T-helper 2 cell treated with Interferon-gamma antibody and Interleukin-4, amounts not matched to agents 5 μg/mL and 100 μg/mL, for 36 hours (primary cell): ENCODE results near the gene COL24A1.

Experiments used
- DNase-seq: peaks from one replicate; pipeline ENCODE4 v3.0.0; 2021; ENCODE audit warnings: low spot score
- H3K27ac Mint-ChIP-seq: one replicate; pipeline ENCODE4 v1.8.0; 2021; ENCODE audit warnings: mild to moderate bottlenecking, mixed read lengths
- H3K27me3 Mint-ChIP-seq: one replicate; pipeline ENCODE4 v1.8.0; 2021; ENCODE audit warnings: low read depth, mixed read lengths
- H3K36me3 Mint-ChIP-seq: one replicate; pipeline ENCODE4 v1.8.0; 2021; ENCODE audit warnings: low read depth, mixed read lengths
- H3K4me1 Mint-ChIP-seq: one replicate; pipeline ENCODE4 v1.8.0; 2021; ENCODE audit warnings: low read depth, mixed read lengths
- H3K4me3 Mint-ChIP-seq: one replicate; pipeline ENCODE4 v1.8.0; 2022; ENCODE audit warnings: mild to moderate bottlenecking, moderate library complexity, mixed read lengths
- H3K9me3 Mint-ChIP-seq: one replicate; pipeline ENCODE4 v1.8.0; 2021; ENCODE audit warnings: mixed read lengths

COL24A1 gene

DNA sequence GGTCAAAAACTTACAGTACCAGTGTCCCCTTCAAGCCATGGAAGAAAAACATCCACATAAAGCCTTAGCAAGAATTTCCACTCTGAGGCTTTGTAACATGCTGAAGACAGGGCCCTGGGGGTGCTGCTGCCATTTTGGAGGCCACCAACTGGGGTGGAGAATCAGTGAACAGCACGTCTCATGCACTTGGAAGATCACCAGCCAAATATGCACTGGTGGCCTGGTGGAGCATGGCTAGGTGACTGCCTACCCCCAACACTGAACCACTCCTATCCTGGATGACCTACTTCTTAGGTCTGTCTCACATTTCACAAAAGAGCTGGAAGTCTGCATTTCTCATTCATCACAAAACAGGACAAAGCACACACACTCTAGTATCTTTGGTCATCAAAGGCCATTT lies 126.4 kb downstream of the COL24A1 start:
- H3K27me3 Mint-ChIP-seq = no peaks in the 10 kb centered on the region
- H3K9me3 Mint-ChIP-seq = no peaks in the 10 kb centered on the region
- H3K4me3 Mint-ChIP-seq = no peak overlapping the region
- DNase-seq = no peak
- no peaks in the 10 kb centered on the region for H3K36me3 Mint-ChIP-seq
- H3K4me1 Mint-ChIP-seq = no peaks in the 10 kb centered on the region
- no peak overlapping the region for H3K27ac Mint-ChIP-seq

DNA sequence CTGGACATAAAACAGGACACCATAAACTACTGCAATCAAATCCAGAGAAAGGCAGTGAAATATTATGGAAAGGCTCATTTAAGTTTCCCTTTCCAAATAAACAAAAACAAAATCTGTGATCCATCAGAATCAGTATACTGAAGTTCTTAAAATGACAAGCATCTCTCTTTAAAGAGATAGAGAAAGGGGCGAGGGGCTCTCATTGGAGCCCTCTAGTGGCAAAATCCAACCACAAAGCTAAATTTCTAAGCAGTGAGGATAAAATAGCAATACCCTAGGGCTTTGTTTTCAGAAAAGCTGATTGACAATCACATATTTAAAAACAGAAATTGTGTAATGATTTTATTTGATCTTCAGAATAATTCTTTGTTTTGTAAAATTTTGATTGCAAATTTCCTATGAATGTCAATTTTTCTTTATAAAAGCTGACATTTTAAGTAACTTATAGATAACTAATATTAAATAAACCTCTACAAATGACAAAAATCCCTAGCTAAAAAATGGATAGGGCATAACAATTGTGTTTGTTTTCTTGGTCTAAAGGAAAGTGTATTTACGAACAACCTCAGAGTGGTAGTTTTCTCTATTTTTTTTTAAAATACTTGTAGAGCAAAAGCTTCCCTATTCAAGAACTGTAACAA lies 138.2 kb downstream of the COL24A1 start:
- no peaks in the 10 kb centered on the region for H3K9me3 Mint-ChIP-seq
- no peak overlapping the region for H3K27ac Mint-ChIP-seq
- H3K36me3 Mint-ChIP-seq = no peaks in the 10 kb centered on the region
- no peak overlapping the region for H3K4me3 Mint-ChIP-seq
- DNase-seq = no peak
- H3K27me3 Mint-ChIP-seq = no peaks in the 10 kb centered on the region
- H3K4me1 Mint-ChIP-seq = no peaks in the 10 kb centered on the region

DNA sequence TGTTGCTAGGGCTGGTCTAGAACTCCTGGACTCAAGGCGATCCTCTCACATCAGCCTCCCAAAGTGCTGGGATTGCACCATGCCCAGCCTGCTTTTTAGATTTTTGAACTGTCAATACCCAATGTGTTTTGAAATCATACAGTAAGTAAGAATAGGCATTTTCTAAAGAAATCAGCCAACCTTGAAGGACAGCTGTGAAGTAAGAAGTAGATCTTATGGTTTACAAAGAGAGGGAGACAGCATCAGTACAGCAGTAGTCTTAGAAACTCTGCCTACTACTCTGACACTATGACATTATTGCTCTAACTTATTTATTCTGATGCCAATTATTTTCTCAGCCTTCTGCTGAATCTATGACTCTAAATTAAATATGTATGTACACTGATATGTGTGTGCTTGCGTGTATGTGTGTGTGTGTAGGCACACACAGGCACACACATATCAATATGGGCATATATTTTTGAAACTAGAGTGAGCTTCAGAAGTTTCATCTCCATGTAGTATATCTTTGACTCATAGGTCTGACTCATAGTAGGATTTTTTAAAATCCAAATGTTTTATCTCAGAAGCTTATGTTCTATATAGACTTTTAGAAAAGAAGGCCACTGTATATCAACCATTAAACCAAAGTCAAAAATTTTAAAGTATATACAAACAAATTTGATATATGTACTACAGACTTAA lies 140.4 kb downstream of the COL24A1 start:
- no peaks in the 10 kb centered on the region for H3K27me3 Mint-ChIP-seq
- H3K4me3 Mint-ChIP-seq = no peak overlapping the region
- H3K36me3 Mint-ChIP-seq = no peaks in the 10 kb centered on the region
- DNase-seq = no peak
- no peak overlapping the region for H3K27ac Mint-ChIP-seq
- H3K9me3 Mint-ChIP-seq = no peaks in the 10 kb centered on the region
- H3K4me1 Mint-ChIP-seq = no peaks in the 10 kb centered on the region

DNA sequence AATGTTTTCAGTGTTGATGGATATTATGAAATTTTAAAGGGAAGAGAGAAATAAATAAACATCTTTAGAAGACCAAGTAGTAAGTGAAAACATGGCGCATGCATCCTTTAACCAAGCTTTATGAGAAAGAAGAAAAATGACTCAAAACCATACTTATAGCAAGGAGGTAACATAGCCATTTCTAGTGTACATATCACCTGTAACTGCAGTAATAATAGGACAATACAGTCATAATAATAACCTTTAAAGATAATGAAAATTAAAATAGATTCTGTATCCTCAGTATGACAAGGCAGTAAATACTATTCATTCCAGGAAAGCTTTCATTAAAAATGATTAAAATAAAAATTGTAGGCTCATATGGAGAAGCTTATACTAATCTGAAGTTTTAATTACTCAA lies 141.2 kb downstream of the COL24A1 start:
- H3K4me3 Mint-ChIP-seq = no peak overlapping the region
- no peak overlapping the region for H3K27ac Mint-ChIP-seq
- H3K27me3 Mint-ChIP-seq = no peaks in the 10 kb centered on the region
- no peak for DNase-seq
- H3K36me3 Mint-ChIP-seq = no peaks in the 10 kb centered on the region
- no peaks in the 10 kb centered on the region for H3K9me3 Mint-ChIP-seq
- no peaks in the 10 kb centered on the region for H3K4me1 Mint-ChIP-seq

DNA sequence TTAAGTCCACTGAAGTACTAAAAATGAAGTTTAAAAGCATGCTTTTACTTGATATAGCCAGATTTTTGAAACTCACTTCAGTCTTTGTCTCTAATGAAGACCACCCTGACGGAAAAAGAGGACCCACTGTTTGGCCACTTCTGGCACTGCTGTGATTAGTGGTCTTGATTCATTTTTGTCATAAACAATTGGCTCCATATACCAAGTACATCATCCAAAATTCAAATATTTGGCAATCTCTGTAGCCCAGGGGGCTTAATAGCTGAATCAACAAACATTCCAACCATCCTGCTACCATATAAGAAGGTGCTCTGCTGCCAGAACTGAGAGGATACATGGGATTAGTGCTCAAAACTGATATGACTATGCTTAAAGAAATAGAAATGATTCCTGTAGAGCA lies 156.0 kb downstream of the COL24A1 start:
- Mint-ChIP-seq H3K4me3 (no peak overlapping the region), H3K27me3 (no peaks in the 10 kb centered on the region), H3K27ac (no peak overlapping the region), H3K9me3 (no peaks in the 10 kb centered on the region), H3K36me3 (no peaks in the 10 kb centered on the region), H3K4me1 (no peaks in the 10 kb centered on the region)
- DNase-seq = no peak

DNA sequence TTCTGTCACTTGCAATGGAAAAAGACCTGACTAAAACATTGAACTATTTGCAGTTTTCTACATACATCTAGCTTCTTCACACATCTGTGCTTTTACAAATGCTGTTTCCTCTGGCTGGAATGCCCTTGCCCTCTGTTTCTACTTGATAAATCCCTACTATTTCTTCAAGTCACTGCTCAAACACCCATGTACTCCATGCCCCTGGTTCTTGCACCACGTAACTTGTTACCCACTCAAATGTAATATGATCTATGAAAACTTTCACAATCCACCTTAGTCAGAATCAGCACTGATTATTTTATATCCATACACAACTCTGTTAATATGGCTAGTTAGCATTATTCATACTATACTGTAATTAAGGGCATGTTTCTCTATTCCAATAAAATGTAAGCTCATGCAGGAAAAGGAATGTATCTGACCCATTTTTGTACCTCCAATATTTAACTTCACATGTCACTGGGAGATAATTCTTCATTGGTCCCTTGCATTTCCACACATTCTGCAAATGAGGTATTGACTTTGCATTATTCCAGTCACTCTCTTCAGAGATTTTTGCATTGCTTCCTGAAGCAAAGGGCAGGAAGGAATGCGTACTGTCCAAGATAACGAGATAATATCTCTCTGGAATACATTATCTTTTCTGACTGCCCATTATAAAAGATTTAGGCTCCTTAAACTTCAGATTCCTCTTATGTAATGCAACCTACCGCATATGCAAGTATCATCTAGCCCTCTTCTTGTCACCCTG lies 158.3 kb downstream of the COL24A1 start:
- H3K36me3 Mint-ChIP-seq = no peaks in the 10 kb centered on the region
- no peak overlapping the region for H3K4me3 Mint-ChIP-seq
- no peaks in the 10 kb centered on the region for H3K9me3 Mint-ChIP-seq
- H3K27ac Mint-ChIP-seq = no peak overlapping the region
- H3K4me1 Mint-ChIP-seq = no peaks in the 10 kb centered on the region
- no peak for DNase-seq
- H3K27me3 Mint-ChIP-seq = no peaks in the 10 kb centered on the region

DNA sequence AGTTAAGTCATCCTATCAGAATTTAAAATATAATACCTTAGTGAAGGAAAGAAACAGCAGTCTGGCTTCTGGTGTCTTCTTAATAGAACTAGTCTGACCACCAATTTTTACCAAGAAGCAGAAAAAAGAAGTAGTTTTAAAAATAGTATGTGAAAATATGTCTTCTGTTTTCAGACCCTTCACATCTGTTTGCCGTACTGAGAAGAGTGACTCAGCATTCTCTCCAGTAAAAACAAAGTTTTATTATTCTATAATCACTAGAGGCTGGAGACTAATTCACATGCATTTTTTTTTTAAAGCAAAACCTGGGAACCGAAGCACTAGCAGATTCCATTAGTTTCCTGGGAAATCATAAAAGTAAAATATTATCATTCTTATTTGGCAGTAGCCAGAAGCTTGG lies 163.8 kb downstream of the COL24A1 start:
- Mint-ChIP-seq H3K27me3 (no peaks in the 10 kb centered on the region), H3K27ac (no peak overlapping the region), H3K9me3 (no peaks in the 10 kb centered on the region), H3K36me3 (no peaks in the 10 kb centered on the region), H3K4me1 (no peaks in the 10 kb centered on the region), H3K4me3 (no peak overlapping the region)
- no peak for DNase-seq

DNA sequence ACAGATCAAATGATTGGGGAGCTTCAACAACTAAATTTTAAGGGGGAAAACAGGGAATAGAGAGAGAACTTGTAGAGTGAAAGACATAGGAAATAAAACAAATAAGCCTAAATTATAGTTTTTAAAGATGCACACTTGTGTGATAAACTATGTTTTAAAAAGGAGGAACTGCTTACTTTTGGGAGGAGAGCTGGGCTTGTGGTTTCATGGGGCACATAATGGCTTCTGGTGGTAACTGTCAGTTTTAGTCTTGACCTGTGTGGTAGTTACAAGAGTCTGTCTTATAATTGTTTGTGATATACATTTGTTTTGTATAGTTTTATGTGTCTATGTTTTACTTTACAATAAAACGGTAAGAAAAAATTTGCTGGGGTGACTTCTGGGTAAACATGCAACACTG lies 165.3 kb downstream of the COL24A1 start:
- no peak for DNase-seq
- H3K36me3 Mint-ChIP-seq = no peaks in the 10 kb centered on the region
- H3K9me3 Mint-ChIP-seq = no peaks in the 10 kb centered on the region
- no peak overlapping the region for H3K27ac Mint-ChIP-seq
- no peak overlapping the region for H3K4me3 Mint-ChIP-seq
- no peaks in the 10 kb centered on the region for H3K4me1 Mint-ChIP-seq
- no peaks in the 10 kb centered on the region for H3K27me3 Mint-ChIP-seq

DNA sequence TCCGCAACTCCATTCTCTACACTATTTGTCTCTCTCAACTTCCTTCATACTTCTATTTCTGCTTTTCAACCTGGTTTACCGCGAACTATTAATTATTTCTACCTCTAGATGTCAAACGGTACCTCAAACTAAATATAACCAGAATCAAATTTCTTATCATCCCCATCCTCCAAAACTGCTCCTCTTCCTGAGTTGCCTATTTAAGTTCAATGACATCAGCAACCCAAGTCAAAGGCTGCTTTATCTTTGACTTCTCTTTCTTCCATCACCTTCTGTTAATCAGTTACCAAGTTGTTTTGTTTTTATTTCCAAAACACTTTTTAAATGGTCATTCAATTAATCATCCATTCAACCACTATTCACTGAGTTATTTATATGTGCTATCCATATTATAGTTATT lies 171.9 kb downstream of the COL24A1 start:
- Mint-ChIP-seq H3K4me1 (no peaks in the 10 kb centered on the region), H3K9me3 (no peaks in the 10 kb centered on the region), H3K27ac (no peak overlapping the region), H3K36me3 (no peaks in the 10 kb centered on the region), H3K4me3 (no peak overlapping the region), H3K27me3 (no peaks in the 10 kb centered on the region)
- DNase-seq = no peak

DNA sequence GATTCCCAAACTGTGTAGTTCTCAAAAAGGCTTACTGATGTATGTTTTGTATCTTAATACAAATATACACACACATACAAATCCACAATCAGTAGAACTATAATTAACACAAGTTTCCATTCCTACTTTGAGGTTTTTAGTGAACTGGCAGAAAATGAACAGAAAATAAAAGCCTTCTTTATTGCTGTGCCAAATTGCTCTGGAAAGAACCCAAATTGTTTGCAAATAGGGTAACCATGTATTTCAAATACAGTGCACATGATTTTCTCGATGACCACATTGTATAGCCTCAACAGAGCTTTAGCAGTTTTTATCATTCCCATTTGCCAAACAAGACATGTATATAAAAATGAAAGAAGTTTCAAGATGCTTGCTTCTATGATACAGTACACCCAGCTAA lies 173.3 kb downstream of the COL24A1 start:
- no peaks in the 10 kb centered on the region for H3K27me3 Mint-ChIP-seq
- H3K36me3 Mint-ChIP-seq = no peaks in the 10 kb centered on the region
- H3K9me3 Mint-ChIP-seq = no peaks in the 10 kb centered on the region
- no peak overlapping the region for H3K27ac Mint-ChIP-seq
- DNase-seq = no peak
- H3K4me3 Mint-ChIP-seq = no peak overlapping the region
- H3K4me1 Mint-ChIP-seq = no peaks in the 10 kb centered on the region

DNA sequence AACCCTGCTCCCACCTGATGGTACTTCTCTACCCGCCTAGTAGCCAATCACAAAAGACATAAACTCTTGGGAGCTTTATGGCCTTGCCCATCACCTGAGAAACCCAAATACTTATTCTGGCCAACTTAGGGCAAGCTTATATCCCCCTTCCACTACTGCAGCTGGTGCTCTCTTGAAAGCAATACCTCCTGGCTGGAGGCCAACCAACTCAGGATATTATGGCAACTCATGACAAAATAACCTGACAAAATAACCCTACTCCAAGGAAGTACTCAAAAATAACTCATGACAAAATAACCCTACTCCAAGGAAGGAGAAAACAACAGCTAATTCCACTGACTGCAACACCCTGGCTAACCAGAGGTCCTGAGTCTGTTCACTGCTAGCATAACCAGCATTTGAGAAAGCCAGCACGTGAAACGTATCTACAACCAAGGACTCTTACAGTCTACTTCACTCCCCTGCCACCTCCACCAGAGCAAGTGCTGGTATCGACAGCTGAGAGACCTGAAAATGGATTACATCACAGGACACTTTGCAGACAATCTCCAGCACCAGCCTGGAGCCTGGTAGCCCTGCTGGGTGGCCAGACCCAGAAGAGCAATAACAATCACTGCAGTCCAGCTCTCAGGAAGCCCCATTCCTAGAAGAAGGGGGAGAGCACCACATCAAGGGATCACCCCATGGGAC lies 179.9 kb downstream of the COL24A1 start:
- Mint-ChIP-seq H3K27ac (no peak overlapping the region), H3K27me3 (no peaks in the 10 kb centered on the region), H3K9me3 (no peaks in the 10 kb centered on the region), H3K4me1 (no peaks in the 10 kb centered on the region), H3K36me3 (no peaks in the 10 kb centered on the region), H3K4me3 (no peak overlapping the region)
- no peak for DNase-seq

DNA sequence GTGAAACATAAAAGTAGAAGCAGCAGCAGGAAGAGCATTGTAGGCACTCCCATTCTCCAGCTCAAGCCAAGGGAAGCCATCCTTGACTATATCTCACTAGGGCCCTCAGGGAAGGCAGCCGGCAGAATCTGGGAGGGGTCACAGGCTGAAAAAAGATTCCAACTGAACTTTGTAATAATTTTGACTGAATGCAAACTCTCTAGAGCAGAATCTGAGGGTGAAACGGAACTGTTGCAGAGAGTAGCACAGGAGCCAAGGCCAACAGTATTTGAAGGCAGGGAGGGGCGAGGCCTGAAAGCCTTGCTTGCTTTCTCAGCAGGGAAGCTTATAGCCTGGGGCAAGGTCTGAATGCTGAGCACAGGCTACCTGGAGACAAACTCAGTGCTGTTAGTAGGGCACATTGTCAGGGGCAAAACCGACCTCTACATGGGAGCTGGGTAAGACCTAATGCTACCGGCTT lies 180.6 kb downstream of the COL24A1 start:
- no peaks in the 10 kb centered on the region for H3K4me1 Mint-ChIP-seq
- DNase-seq = no peak
- no peak overlapping the region for H3K4me3 Mint-ChIP-seq
- no peak overlapping the region for H3K27ac Mint-ChIP-seq
- H3K9me3 Mint-ChIP-seq = no peaks in the 10 kb centered on the region
- no peaks in the 10 kb centered on the region for H3K36me3 Mint-ChIP-seq
- no peaks in the 10 kb centered on the region for H3K27me3 Mint-ChIP-seq

DNA sequence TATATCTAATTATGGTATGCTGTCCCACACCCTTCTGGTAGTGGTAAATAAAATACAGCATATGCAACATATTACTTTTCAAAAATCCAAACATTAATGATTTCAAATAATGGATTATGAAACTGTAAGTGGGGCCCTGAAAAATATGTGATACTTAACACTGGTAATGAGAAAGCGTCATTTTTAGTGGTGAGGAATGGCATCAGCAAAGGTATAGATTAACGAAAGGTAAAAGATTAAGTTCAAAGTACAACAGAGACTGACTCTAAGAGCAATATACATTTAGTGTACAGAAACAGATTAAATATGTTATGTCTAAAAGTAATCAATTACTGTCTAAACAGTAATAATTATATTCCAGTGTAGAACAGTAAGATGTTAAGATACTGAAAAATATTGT lies 194.1 kb downstream of the COL24A1 start:
- Mint-ChIP-seq H3K36me3 (no peaks in the 10 kb centered on the region), H3K9me3 (no peaks in the 10 kb centered on the region), H3K4me1 (no peaks in the 10 kb centered on the region), H3K27me3 (no peaks in the 10 kb centered on the region), H3K4me3 (no peak overlapping the region), H3K27ac (no peak overlapping the region)
- no peak for DNase-seq

DNA sequence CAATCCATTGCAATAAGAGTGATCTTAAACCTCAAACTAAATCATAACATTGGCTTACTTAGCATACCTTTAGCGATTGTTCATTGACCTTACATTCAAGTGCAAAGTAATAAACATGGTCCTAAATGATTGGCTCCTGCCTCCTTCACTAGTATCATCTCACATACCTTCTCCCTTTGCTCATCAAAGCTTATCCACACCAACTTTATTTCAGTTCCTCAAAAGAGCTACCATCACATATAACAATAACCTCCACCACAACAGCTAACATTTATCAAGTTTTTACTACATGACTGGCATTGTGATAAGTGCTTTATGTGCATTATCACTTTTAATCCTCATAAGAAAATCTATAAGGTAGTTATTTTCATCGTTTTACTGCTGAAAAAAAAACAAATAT lies 198.8 kb downstream of the COL24A1 start:
- no peak overlapping the region for H3K27ac Mint-ChIP-seq

More for the DNA sequence above, 198.8 kb downstream of the COL24A1 start:
- no peaks in the 10 kb centered on the region for H3K27me3 Mint-ChIP-seq
- H3K9me3 Mint-ChIP-seq = no peaks in the 10 kb centered on the region
- H3K36me3 Mint-ChIP-seq = no peaks in the 10 kb centered on the region
- no peaks in the 10 kb centered on the region for H3K4me1 Mint-ChIP-seq
- H3K4me3 Mint-ChIP-seq = no peak overlapping the region
- DNase-seq = no peak
